Activated naive CD4-positive, alpha-beta T cell treated with anti-CD3 and anti-CD28 coated beads, Interleukin-2, amount 10 ng/mL, durations not matched to agents 7 days and 5 days (primary cell): Measurements from ENCODE around the gene GPR146.
"Not testable (repeated sequence)": the region's sequence is repeated elsewhere in the genome, so short reads cannot be mapped to it uniquely, and the experiment has no call there.

ENCODE experiments used
- CTCF ChIA-PET: fragments of 350-600 bp; sonication (Branson Sonifier 250); formaldehyde crosslinking; loops from one replicate; lab custom pipeline; 2021; ENCODE audit warnings: antibody characterized with exemption; lab: Charles Lee
- DNase-seq: peaks from one replicate; pipeline ENCODE4 v3.0.0-alpha.2; 2020
- H3K27ac Mint-ChIP-seq: one replicate; pipeline ENCODE4 v1.8.0; 2021; ENCODE audit warnings: mild to moderate bottlenecking, moderate library complexity, mixed read lengths
- H3K27me3 Mint-ChIP-seq: one replicate; pipeline ENCODE4 v1.8.0; 2021; ENCODE audit warnings: mild to moderate bottlenecking, mixed read lengths
- H3K36me3 Mint-ChIP-seq: one replicate; pipeline ENCODE4 v1.8.0; 2021; ENCODE audit warnings: mixed read lengths
- H3K4me1 Mint-ChIP-seq: one replicate; pipeline ENCODE4 v1.8.0; 2021; ENCODE audit warnings: mixed read lengths
- H3K4me3 Mint-ChIP-seq: one replicate; pipeline ENCODE4 v1.8.0; 2021; ENCODE audit warnings: mild to moderate bottlenecking, moderate library complexity, mixed read lengths
- H3K9me3 Mint-ChIP-seq: one replicate; pipeline ENCODE4 v1.8.0; 2021; ENCODE audit warnings: mixed read lengths

GPR146 gene

GRCh38 chr7:1025743-1026581, 18.4 kb upstream of the GPR146 start:
- Mint-ChIP-seq H3K4me3 (peak overlapping the region; percentile 41), H3K9me3 (peaks cover 3% of the 10 kb centered on the region), H3K36me3 (peaks cover 13% of the 10 kb centered on the region), H3K4me1 (peaks cover 28% of the 10 kb centered on the region), H3K27me3 (no peaks in the 10 kb centered on the region), H3K27ac (no peak overlapping the region)
- CTCF ChIA-PET: interaction anchor here (1.1 to 2.5 kb wide), 4 partner anchors 18 to 40 kb away, joined by 3 to 7 read pairs (median 6); partner anchors contain the start of gene GPR146
- no peak for DNase-seq

GRCh38 chr7:1026721-1027161, 17.6 kb upstream of the GPR146 start:
- DNase-seq: no peak
- CTCF ChIA-PET: interaction anchor here (1.9 kb wide), 1 partner anchor 18 kb away, joined by 5 read pairs; the partner anchor contains the start of gene GPR146
- peak overlapping the region; percentile 41 for H3K4me3 Mint-ChIP-seq
- peaks cover 30% of the 10 kb centered on the region for H3K4me1 Mint-ChIP-seq
- H3K9me3 Mint-ChIP-seq: peaks cover 2% of the 10 kb centered on the region
- H3K27me3 Mint-ChIP-seq: no peaks in the 10 kb centered on the region
- no peak overlapping the region for H3K27ac Mint-ChIP-seq
- peaks cover 8% of the 10 kb centered on the region for H3K36me3 Mint-ChIP-seq

- Mint-ChIP-seq H3K27me3 (no peaks in the 10 kb centered on the region), H3K36me3 (peaks cover 7% of the 10 kb centered on the region), H3K4me1 (peaks cover 33% of the 10 kb centered on the region), H3K27ac (no peak overlapping the region), H3K4me3 (peak overlapping the region; percentile 57), H3K9me3 (peaks cover 2% of the 10 kb centered on the region)
- CTCF ChIA-PET: interaction anchor here (1.2 to 1.9 kb wide), 2 partner anchors 17 to 38 kb away, joined by 4 to 5 read pairs; partner anchors contain the start of gene GPR146
- DNase-seq: no peak
These were observed 16.9 kb upstream of the GPR146 start for GRCh38 chr7:1027242-1028043.

GRCh38 chr7:1028044-1028770, 16.1 kb upstream of the GPR146 start:
- peak; percentile 87 for DNase-seq
- Mint-ChIP-seq H3K4me3 (peak overlapping the region; percentile 68), H3K9me3 (no peaks in the 10 kb centered on the region), H3K27ac (no peak overlapping the region), H3K27me3 (no peaks in the 10 kb centered on the region), H3K36me3 (peaks cover 4% of the 10 kb centered on the region), H3K4me1 (peaks cover 39% of the 10 kb centered on the region)
- CTCF ChIA-PET: interaction anchor here (1.2 to 1.9 kb wide), 3 partner anchors 16 to 38 kb away, joined by 3 to 5 read pairs (median 4); partner anchors contain the start of gene GPR146

- Mint-ChIP-seq H3K27me3 (no peaks in the 10 kb centered on the region), H3K4me3 (peak overlapping the region; percentile 68), H3K9me3 (no peaks in the 10 kb centered on the region), H3K36me3 (peaks cover 4% of the 10 kb centered on the region), H3K27ac (peak overlapping the region; percentile 73), H3K4me1 (peaks cover 47% of the 10 kb centered on the region)
- DNase-seq: peak; percentile 73
- CTCF ChIA-PET: interaction anchor here (1.1 to 1.5 kb wide), 2 partner anchors 16 to 37 kb away, joined by 3 read pairs; no protein-coding TSS in a partner anchor
These were observed 15.3 kb upstream of the GPR146 start for GRCh38 chr7:1028775-1029636.

GRCh38 chr7:1029637-1030443, 14.5 kb upstream of the GPR146 start:
- Mint-ChIP-seq H3K27ac (no peak overlapping the region), H3K27me3 (no peaks in the 10 kb centered on the region), H3K9me3 (no peaks in the 10 kb centered on the region), H3K4me3 (peak overlapping the region; percentile 68), H3K4me1 (peaks cover 54% of the 10 kb centered on the region), H3K36me3 (peaks cover 4% of the 10 kb centered on the region)
- DNase-seq: no peak
- CTCF ChIA-PET: interaction anchor here (1.1 to 1.5 kb wide), 2 partner anchors 16 to 38 kb away, joined by 3 read pairs; no protein-coding TSS in a partner anchor

- Mint-ChIP-seq H3K36me3 (peaks cover 4% of the 10 kb centered on the region), H3K4me1 (peaks cover 57% of the 10 kb centered on the region), H3K27ac (no peak overlapping the region), H3K4me3 (no peak overlapping the region), H3K27me3 (no peaks in the 10 kb centered on the region), H3K9me3 (peaks cover 4% of the 10 kb centered on the region)
- no peak for DNase-seq
- CTCF ChIA-PET: no interaction called here
These were observed 13.8 kb upstream of the GPR146 start for GRCh38 chr7:1030444-1031070.

- Mint-ChIP-seq H3K9me3 (peaks cover 4% of the 10 kb centered on the region), H3K4me1 (peaks cover 52% of the 10 kb centered on the region), H3K27ac (no peak overlapping the region), H3K27me3 (no peaks in the 10 kb centered on the region), H3K36me3 (peaks cover 2% of the 10 kb centered on the region), H3K4me3 (no peak overlapping the region)
- CTCF ChIA-PET: no interaction called here
- no peak for DNase-seq
These were observed 12.5 kb upstream of the GPR146 start for GRCh38 chr7:1031716-1032455.

GRCh38 chr7:1032536-1033181, 11.7 kb upstream of the GPR146 start:
- DNase-seq: no peak
- no peak overlapping the region for H3K4me3 Mint-ChIP-seq
- peaks cover 49% of the 10 kb centered on the region for H3K4me1 Mint-ChIP-seq
- CTCF ChIA-PET: no interaction called here
- H3K9me3 Mint-ChIP-seq: peaks cover 4% of the 10 kb centered on the region
- H3K27ac Mint-ChIP-seq: no peak overlapping the region
- H3K27me3 Mint-ChIP-seq: no peaks in the 10 kb centered on the region
- peaks cover 2% of the 10 kb centered on the region for H3K36me3 Mint-ChIP-seq

GRCh38 chr7:1033546-1034145, 10.7 kb upstream of the GPR146 start:
- peaks cover 2% of the 10 kb centered on the region for H3K36me3 Mint-ChIP-seq
- peak overlapping the region; percentile 22 for H3K27ac Mint-ChIP-seq
- H3K27me3 Mint-ChIP-seq: no peaks in the 10 kb centered on the region
- CTCF ChIA-PET: interaction anchor here (1.0 kb wide), 1 partner anchor 11 kb away, joined by 3 read pairs; the partner anchor contains the start of gene GPR146
- H3K4me1 Mint-ChIP-seq: peaks cover 48% of the 10 kb centered on the region
- peaks cover 4% of the 10 kb centered on the region for H3K9me3 Mint-ChIP-seq
- no peak overlapping the region for H3K4me3 Mint-ChIP-seq
- DNase-seq: peak; percentile 48

GRCh38 chr7:1034769-1035168, 9.6 kb upstream of the GPR146 start:
- not testable (repeated sequence) for H3K4me3 Mint-ChIP-seq, H3K9me3 Mint-ChIP-seq, H3K36me3 Mint-ChIP-seq, DNase-seq, H3K27ac Mint-ChIP-seq, H3K27me3 Mint-ChIP-seq
- peaks cover 37% of the 10 kb centered on the region for H3K4me1 Mint-ChIP-seq
- CTCF ChIA-PET: interaction anchor here (1.0 kb wide), 1 partner anchor 10 kb away, joined by 3 read pairs; the partner anchor contains the start of gene GPR146
